ENCODE results near the gene NF2.

DNA sequence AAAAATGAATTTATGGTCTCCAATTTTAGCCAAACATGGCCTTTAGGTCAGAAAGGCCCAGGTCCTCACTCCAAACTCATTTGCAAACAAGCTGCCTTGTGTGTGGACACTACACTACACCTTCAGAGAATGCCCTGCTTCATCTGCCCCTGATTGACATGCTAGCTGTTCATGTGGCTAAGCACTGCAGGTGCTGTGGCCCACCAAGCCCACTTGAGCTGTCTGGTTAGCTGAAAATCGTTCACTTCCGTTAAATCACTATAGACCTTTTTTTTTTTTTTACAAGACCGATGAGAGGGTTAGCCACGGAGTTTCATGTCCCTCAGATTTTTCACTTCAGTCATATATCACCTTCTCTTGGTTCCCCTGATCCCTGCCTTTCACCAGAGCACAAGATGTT is 39.3 kb downstream of the NF2 start:
- no peak for TF ChIP-seq EZH2 (IDR thresholded peaks at IDR 0.05; ENCODE audit: insufficient read depth, poor library complexity, severe bottlenecking)
- TF ChIP-seq EZH2phosphoT487 (IDR thresholded peaks at IDR 0.05; ENCODE audit: insufficient read depth, low read depth), result no peak
